HepG2 (cell line): ENCODE measurements around the gene FOCAD. TPM values are rescaled to one million over a fixed set of nuclear protein-coding genes. Genes with fewer than 3 reads are reported as not detected.

Experiments
- ARNT ChIP-seq: fragments of 450-650 bp; IDR thresholded peaks from 2 replicates; pipeline ENCODE4 v1.6.1; 2017
- ASH2L ChIP-seq: fragments of 300-600, 200-600 bp; sonication (generic); IDR thresholded peaks from 2 replicates; pipeline ENCODE4 v1.7.0; 2017; ENCODE audit warnings: low read depth, mild to moderate bottlenecking, moderate library complexity, mixed read lengths, low read length; ENCODE audit not compliant: insufficient read length
- BCLAF1 ChIP-seq: fragments of 450-650 bp; IDR thresholded peaks from 2 replicates; pipeline ENCODE4 v1.6.1; 2017; ENCODE audit warnings: mild to moderate bottlenecking
- FOXP1 ChIP-seq, 2 experiments: fragments of 450-650 bp in 1 of 2; IDR thresholded peaks; 2 replicates each; pipeline ENCODE4 v1.6.1; 2017 to 2018; ENCODE audit warnings: antibody characterized with exemption in 1 of 2
- GABPA ChIP-seq, 2 experiments: IDR thresholded peaks; 2 replicates each; pipeline ENCODE4 v1.6.1; 2011 to 2016; ENCODE audit warnings: low read depth in 2 of 2, low read length in 1 of 2, missing biosample characterization in 1 of 2, missing genetic modification characterization in 1 of 2
- MAFF ChIP-seq: IDR thresholded peaks from 2 replicates; pipeline ENCODE4 v1.6.1; 2011; ENCODE audit warnings: low read depth, low read length, improper control_type of control experiment
- NCOR1 ChIP-seq: fragments of 200-600 bp; sonication (generic); IDR thresholded peaks from 2 replicates; pipeline ENCODE4 v1.7.0; 2017; ENCODE audit warnings: antibody characterized with exemption, low read length, borderline replicate concordance
- TBL1XR1 ChIP-seq: fragments of 150-350 bp; IDR thresholded peaks from 2 replicates; pipeline ENCODE4 v1.6.1; 2014; ENCODE audit warnings: borderline replicate concordance, low read length; ENCODE audit not compliant: partially characterized antibody
- TBP ChIP-seq: sonication (generic); formaldehyde crosslinking; IDR thresholded peaks from 2 replicates; pipeline ENCODE4 v1.5.0; 2020; ENCODE audit warnings: missing genetic modification reagents
- ZNF224 ChIP-seq: sonication (generic); formaldehyde crosslinking; IDR thresholded peaks from 2 replicates; pipeline ENCODE4 v1.5.0; 2020; ENCODE audit warnings: mild to moderate bottlenecking, missing genetic modification reagents
- ZNF276 ChIP-seq: sonication (generic); formaldehyde crosslinking; IDR thresholded peaks from 2 replicates; pipeline ENCODE4 v1.4.0; 2020; ENCODE audit warnings: mild to moderate bottlenecking, low read depth, missing genetic modification reagents
- ZNF407 ChIP-seq: sonication (generic); formaldehyde crosslinking; IDR thresholded peaks from one replicate; pipeline ENCODE4 v1.5.1; 2020; ENCODE audit warnings: mild to moderate bottlenecking, missing genetic modification reagents; ENCODE audit errors: not compliant biosample characterization
- ZNF430 ChIP-seq: sonication (generic); formaldehyde crosslinking; IDR thresholded peaks from 2 replicates; pipeline ENCODE4 v1.9.0; 2021; ENCODE audit warnings: mild to moderate bottlenecking, missing genetic modification reagents
- ZNF557 ChIP-seq: sonication (generic); formaldehyde crosslinking; IDR thresholded peaks from 2 replicates; pipeline ENCODE4 v1.4.0; 2020; ENCODE audit warnings: missing genetic modification reagents
- ZNF569 ChIP-seq: sonication (generic); formaldehyde crosslinking; IDR thresholded peaks from 2 replicates; pipeline ENCODE4 v1.5.0; 2020; ENCODE audit warnings: mild to moderate bottlenecking, missing genetic modification reagents, moderate library complexity, borderline replicate concordance
- polyA plus RNA-seq, 8 experiments: library from polyadenylated mRNA; depleted of rRNA in 3 of 8; stranded (reverse) in 7 of 8; unstranded in 1 of 8; fragments of >200 nt; fragmentation: Illumina TruSeq in 4 of 8; extraction: Trizol in 4 of 8; gene quantifications; 2 replicates each; pipeline versions ENCODE4 v1.2.1 to v1.2.3, GENCODE V29; 2011 to 2016; ENCODE audit warnings: low read depth in 4 of 8, missing spikeins in 1 of 8, mixed read lengths in 1 of 8; ENCODE audit not compliant: insufficient read depth in 1 of 8
- total RNA-seq, 5 experiments: library from RNA; depleted of rRNA; stranded (reverse); fragments of >200 nt; fragmentation: Illumina TruSeq; extraction: Trizol; gene quantifications; 2 replicates each; pipeline ENCODE4 v1.2.3, GENCODE V29; 2016; ENCODE audit warnings: low read depth in 1 of 5
- TF ChIP-seq, protein P1 (sequence below): sonication (generic); formaldehyde crosslinking; conservative IDR thresholded peaks from 2 replicates; pipeline ENCODE4 v1.4.0; 2020; ENCODE audit warnings: missing genetic modification reagents

Gene FOCAD
- total and polyA plus RNA-seq, 2 of the 13 experiments (the other 11 are each of a cell fraction or from before 2014, with no cell fraction given) = 18.0 to 31.1 TPM

DNA sequence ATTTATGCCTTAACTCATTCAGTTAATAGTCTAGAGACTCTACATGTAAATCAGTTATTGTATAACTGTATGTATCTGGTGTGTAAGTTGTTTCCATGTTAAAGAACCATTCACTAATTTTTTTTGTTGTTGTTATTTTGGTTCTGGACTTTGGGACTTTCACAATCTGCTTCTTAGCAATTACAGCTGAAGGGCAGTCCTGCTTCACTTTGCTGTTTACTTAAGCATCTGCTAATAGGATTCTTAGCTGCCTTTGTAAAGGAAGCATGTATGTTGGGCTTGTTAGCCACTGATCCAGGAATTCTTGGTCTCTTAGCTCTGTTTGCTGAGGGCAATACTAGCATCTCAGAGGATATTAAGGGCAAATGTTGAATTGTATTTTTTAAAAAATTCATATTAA lies 97.0 kb downstream of the FOCAD start (continued):
- TF ChIP-seq ZNF407 (no peak), TBL1XR1 (no peak), ARNT (no peak), NCOR1 (peak; percentile 64; the same call in 1 of the 2 replicates), ZNF224 (CRISPR knock-in tag) (no peak), BCLAF1 (no peak), ZNF430 (no peak), MAFF (no peak), GABPA (IDR thresholded peaks at IDR 0.05; ENCODE audit: low read depth, low read length) (no peak), GABPA (CRISPR knock-in tag; IDR thresholded peaks at IDR 0.05; ENCODE audit: low read depth) (no peak), ASH2L (no peak), ZNF276 (CRISPR knock-in tag) (no peak), ZNF569 (CRISPR knock-in tag) (no peak), FOXP1 (IDR thresholded peaks at IDR 0.05) (peak; percentile 67; the same call in 1 of the 2 replicates), FOXP1 (CRISPR knock-in tag; IDR thresholded peaks at IDR 0.05) (peak; percentile 91; the same call in 1 of the 2 replicates), ZNF557 (no peak), TBP (CRISPR knock-in tag) (no peak)
- TF ChIP-seq, protein P1, sequence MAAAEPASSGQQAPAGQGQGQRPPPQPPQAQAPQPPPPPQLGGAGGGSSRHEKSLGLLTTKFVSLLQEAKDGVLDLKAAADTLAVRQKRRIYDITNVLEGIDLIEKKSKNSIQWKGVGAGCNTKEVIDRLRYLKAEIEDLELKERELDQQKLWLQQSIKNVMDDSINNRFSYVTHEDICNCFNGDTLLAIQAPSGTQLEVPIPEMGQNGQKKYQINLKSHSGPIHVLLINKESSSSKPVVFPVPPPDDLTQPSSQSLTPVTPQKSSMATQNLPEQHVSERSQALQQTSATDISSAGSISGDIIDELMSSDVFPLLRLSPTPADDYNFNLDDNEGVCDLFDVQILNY (CRISPR knock-in tag) = no peak
